Skeletal muscle cell (primary cell): ENCODE data around the gene TGM2.

Experiments
- DNase-seq: peaks from one replicate; pipeline ENCODE4 v3.0.0-alpha.2; 2010; ENCODE audit warnings: low read depth
- H3K4me3 ChIP-seq: 2 replicates; pipeline ENCODE4 v1.5.1; 2011; ENCODE audit warnings: low read depth, mild to moderate bottlenecking, control low read depth, low read length, moderate library complexity

Gene TGM2

GRCh38 chr20:38164624-38165088 is 414 bp downstream of the TGM2 start:
- no peak for DNase-seq
- H3K4me3 ChIP-seq, result peak overlapping the region; percentile 43

- no peak for DNase-seq
- H3K4me3 ChIP-seq, result no peak overlapping the region
These were observed 1.0 kb downstream of the TGM2 start for GRCh38 chr20:38164069-38164468.

- DNase-seq, result no peak
- H3K4me3 ChIP-seq, result no peak overlapping the region
These were observed 1.9 kb downstream of the TGM2 start for GRCh38 chr20:38162878-38163875.

GRCh38 chr20:38162149-38162548 is 2.9 kb downstream of the TGM2 start:
- no peak for DNase-seq
- H3K4me3 ChIP-seq, result no peak overlapping the region

DNA sequence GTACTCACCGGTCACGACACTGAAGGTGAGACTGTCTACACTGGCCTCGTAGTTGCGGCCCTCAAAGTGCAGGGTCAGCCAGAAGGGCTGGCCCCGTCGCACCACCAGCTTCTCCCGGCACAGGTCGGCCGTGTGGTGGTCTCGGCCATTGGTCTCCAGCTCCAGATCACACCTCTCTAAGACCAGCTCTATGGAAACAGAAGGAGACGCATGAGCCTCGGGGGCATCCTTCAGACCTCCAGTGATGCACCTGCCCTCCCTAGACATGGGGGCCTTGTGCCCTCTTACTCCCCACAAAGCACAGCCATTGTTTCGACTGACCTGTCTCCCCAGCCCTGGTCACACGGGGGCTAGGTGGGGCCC is 3.7 kb downstream of the TGM2 start:
- no peak for DNase-seq
- H3K4me3 ChIP-seq, result no peak overlapping the region

DNA sequence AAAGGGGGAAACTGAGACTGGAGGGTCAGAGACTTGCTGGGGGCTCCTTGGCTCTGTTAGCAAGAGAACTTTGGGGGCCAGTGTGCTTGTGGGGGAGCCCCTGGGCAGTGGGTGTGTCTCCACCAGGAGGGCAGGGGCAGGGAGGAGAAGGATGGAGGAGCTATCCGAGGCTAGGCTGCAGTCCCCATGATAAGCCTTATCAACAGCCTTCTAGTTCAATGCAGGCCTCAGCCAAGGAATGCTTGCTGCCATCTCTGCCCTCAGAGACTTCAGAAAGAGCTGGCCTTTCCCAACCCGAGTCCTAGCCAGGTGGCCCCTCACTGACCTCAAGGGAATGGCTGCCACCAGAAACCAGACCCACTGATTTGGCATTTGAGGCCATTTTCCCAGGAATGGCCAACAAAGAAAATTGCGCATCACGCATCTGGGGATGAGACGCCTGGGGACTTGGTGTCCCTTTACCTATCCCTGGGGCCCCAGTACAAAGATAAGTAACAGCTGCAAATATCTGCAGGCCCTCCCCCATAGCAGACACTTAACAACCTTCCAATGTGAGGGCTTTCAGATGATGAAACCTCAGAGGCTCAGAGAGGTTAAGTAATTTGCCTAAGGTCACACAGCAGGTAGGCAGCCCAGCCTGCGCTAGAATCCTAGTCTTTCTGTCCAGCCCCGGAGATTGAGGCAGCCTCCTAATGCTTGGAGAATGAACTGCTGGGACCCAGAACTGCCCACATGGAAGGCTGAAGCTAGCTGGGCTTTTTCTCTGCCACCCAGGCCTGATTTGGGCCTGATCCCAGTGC is 4.9 kb downstream of the TGM2 start:
- no peak overlapping the region for H3K4me3 ChIP-seq
- DNase-seq, result no peak

DNA sequence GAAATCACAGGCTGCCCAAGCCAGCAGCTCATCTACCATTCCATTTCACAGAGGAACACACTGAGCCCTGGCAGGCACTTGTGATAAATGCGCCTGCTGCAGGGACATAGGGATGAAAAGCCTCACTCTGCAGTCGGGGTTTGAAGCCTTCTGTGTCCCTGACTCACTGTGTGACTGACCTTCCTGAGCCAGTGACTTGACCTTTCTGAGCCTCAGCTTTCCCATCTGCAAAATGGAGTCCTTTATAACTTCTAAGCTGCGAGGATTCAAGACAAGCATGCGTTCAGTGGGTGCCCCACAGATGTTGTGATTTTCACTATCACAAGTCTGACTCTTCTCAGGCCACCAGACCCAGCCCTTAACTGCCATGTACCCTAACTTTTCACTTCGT is 5.5 kb downstream of the TGM2 start:
- DNase-seq, result no peak
- no peak overlapping the region for H3K4me3 ChIP-seq

DNA sequence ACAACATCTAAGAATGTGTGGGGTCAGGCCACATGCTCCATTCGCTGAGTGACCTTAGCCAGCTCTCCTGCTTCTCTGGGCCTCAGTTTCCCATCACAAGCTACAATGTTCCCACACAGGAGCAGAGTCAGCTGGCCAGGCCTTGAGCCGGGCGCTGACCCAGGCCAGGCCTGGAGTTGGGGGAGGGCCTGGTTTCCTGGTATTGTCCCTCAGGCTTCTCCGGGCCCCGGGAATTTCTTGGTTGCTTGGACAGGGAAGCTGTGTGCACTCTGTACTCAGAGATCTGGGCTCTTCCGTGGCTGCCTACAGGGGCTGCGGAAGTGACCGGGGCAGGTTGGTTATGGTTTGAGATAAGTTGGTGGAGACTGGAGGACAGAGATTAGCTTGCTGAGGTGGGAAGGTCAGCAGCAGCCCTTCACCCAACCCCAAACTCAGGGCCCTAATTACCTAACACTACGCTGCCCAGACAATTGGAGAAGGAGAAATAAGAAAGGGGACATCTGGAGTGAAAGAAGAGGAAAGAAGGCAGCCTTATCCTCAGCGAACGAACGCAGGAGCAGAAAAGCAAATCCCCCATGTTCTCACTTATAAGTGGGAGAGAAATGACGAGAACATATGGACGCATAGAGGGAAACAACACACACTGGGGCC is 6.2 kb downstream of the TGM2 start:
- no peak for DNase-seq
- no peak overlapping the region for H3K4me3 ChIP-seq

DNA sequence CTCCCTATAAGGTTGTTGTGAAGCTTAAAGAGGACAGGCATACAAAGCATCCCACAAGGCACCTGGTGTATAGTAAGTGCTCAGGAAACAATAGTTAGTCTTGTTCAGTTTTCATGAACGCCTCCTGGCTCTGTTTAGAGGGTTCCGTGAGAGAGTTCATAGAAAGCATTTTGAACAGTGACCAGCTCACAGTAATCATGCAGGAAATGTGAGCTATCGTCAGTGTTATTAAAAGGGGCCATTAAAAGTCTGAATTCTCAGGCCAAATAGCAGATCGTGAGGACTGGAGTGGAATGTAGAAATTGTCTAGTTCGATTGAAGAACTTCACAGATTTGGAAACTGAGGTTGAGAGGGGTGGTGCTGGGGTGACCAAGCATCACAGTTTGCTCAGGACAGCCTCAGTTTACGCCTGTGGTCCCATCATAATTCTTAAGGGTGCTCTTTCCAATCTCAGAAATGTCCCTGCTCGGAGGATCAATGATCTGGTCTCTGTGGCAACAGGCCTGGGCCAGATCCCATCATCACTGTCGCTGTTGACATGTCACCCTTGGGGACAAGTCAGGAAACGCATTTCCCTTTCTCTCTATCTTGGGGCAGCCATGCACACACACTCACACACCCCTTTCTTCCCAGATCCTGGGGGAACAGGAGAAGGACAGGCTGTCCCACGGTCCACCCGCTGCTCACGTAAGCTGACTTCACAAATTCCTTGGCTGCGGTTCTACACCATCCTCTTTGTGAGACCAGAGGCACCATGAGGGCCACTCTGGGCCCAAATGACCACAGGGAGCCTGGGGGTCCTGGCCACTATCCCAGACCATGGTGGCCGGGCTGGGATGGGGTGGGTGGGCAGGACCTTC is 7.2 kb downstream of the TGM2 start:
- H3K4me3 ChIP-seq, result no peak overlapping the region
- no peak for DNase-seq

- no peak overlapping the region for H3K4me3 ChIP-seq
- no peak for DNase-seq
These were observed 8.0 kb downstream of the TGM2 start for GRCh38 chr20:38156888-38157634.

GRCh38 chr20:38156280-38156679 is 8.8 kb downstream of the TGM2 start:
- no peak overlapping the region for H3K4me3 ChIP-seq
- no peak for DNase-seq

DNA sequence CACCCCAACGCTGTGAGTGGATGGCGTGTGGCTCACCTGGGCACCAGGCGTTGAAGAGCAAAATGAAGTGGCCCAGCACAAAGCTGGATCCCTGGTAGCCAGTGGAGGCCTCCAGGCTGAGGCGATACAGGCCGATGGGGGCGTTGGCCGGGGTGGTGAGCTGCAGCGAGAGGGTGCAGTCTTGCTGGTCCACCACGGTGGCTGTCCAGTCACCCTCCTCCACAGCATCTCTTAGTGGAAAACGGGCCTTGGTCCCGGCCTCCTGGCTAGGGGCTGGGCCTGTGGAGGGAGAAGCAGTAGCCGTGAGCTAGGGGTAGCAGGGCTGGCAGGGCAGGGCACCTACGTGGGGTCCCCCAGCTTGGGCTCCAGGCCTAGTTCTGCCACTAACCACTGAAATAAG is 9.3 kb downstream of the TGM2 start:
- no peak overlapping the region for H3K4me3 ChIP-seq
- no peak for DNase-seq

- no peak overlapping the region for H3K4me3 ChIP-seq
- DNase-seq, result no peak
These were observed 11.7 kb downstream of the TGM2 start for GRCh38 chr20:38153401-38153800.

DNA sequence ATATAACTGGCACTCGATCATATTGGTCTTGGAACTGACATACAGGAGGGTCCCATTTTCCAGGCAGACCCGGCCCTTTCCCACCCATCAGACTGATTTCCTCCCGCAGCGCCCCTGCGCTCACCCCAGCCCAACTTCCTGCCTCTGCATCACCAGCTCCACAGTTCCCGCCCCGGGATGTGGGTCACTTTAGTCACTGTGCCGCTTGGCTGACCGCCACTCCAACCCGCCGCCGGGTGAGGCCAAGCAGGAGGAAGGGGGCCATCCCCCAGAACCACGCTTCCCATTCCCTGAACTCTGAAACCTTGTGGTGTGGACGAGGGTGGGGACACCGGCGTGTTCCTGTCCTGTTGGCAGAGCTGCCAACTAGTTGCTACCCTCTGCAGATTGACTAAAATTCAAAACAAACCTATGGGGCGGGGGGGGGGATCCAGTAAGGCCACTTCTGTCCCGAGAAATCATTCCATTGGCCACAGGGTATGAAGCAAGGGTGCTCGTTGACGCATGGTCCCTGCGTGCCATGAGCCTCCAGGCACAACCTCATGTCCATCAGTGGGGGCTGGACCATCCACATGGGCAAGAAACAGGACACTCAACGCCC is 12.3 kb downstream of the TGM2 start:
- H3K4me3 ChIP-seq, result no peak overlapping the region
- no peak for DNase-seq

- no peak for DNase-seq
- H3K4me3 ChIP-seq, result no peak overlapping the region
These were observed 12.9 kb downstream of the TGM2 start for GRCh38 chr20:38152175-38152620.

DNA sequence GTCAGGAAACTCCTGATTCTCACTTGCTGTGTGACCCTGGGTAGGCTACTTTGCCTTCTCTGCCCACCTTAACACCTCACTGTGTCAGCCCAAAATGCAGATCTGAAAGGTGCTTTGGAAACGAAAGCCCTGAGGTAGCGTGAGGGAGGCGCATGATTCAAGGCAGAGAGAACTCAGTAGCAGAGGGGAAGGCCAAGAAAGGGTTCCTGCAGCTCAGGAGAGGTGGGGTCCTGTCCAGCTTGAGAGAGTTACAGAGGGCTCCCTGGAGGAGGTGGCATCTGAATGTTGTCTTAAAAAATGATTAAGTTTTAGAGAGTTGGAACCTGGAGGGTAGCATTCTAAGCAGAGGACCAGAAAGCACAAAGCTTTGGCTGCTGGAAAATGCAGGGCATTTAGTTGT is 13.6 kb downstream of the TGM2 start:
- no peak for DNase-seq

DNA sequence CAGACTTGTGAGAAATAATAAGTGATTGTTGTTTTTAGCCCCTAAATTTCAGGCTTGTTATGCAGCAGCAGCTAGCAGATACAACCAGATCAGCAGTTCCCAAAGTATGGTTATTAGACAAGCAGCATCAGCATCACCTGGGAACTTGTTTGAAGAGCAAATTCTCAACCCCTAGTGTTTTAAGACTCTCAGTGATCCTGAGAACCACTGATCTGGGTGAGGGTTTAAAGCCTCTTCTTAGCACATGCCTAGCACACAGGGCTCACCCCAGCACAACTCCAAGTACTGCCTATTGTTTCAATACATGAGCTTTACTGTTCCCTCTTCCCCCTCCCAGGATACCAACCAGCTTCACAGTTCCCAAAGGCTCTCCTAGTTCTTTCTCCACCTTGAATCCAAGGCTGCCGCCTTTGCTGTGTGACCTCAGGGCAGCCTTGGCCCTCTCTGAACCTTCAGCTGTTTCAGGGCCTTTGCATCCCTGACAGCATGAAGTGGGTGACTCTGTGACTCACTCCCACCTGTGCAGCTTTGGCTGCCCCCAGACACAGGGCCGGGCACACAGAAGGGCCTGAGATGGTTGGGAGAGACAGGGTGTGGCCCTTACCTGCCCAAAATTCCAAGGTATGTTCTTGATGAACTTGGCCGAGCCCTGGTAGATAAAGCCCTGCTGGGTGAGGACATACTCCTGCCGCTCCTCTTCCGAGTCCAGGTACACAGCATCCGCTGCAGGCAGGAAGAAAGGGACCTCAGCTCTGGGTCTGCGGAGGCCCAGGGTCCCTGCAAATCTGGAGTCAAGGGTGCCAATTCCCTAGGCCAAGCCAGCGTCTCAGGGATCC is 14.5 kb downstream of the TGM2 start:
- DNase-seq, result no peak

More for the DNA sequence above, 13.6 kb downstream of the TGM2 start:
- no peak overlapping the region for H3K4me3 ChIP-seq

More for the DNA sequence above, 14.5 kb downstream of the TGM2 start:
- no peak overlapping the region for H3K4me3 ChIP-seq
